GM18505 (cell line): ENCODE results near the gene GPC6.

Source experiments
- ATAC-seq: cut with Tn5 transposase; IDR thresholded peaks from one replicate; pipeline ENCODE4 v1.9.1; 2021; ENCODE audit not compliant: unreplicated experiment
- POLR2A ChIP-seq: IDR thresholded peaks from 4 replicates; pipeline ENCODE4 v1.6.1; 2011; ENCODE audit warnings: borderline replicate concordance; ENCODE audit not compliant: insufficient read depth, insufficient read length; ENCODE audit errors: extremely low read depth

GPC6 gene

DNA sequence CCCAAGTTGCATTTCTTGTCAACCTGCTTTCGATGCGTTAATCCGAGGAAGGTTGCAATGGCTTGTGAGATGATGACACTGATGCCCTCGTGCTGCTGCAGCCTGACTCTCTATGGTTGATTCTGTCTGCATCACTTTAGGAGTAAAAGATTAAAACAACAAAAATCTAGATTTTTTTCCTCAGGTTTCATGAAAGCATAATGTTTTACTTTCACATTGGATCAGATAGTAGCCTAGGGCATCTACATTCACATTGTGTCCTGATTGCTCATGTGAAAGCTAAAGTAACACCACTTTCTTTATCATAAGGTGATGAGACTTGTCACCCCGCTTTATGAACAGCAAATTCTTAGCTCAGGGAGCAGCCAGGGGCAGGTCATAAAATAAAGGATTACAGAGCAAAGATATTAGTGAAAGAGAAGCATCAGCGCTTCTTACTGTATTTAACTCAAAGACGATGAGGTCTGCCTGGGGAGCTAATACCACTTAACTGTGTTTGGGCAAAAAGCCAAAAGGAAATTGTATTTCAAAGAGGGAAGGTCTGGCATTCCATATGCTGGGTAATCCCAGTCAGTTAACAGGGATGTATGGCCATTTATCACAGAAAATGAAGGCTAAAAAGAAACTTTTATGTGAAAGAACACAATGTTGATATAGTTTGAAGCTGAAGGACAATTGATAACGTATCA is 270.5 kb downstream of the GPC6 start:
- no peak for TF ChIP-seq POLR2A
- no peak for ATAC-seq

DNA sequence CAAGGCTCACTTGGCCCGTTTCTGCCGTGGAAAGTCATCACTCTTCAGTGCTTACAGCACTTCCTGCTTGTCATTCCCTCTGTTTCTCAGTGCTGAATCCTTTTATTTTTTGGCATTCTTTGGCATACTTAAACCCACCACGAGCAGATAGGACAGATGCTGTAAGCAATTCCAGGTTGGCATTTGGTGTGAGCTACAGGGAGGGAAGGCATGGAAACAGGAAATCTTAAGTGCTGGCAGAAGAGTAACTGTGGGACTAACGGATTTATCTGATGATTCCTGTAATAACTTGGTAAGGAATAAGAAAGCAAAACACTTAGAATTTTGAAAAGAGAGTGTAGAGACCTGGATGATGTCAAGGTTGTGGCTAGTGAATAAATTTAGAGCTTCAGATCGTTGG is 273.4 kb downstream of the GPC6 start:
- ATAC-seq: no peak
- TF ChIP-seq POLR2A: no peak

DNA sequence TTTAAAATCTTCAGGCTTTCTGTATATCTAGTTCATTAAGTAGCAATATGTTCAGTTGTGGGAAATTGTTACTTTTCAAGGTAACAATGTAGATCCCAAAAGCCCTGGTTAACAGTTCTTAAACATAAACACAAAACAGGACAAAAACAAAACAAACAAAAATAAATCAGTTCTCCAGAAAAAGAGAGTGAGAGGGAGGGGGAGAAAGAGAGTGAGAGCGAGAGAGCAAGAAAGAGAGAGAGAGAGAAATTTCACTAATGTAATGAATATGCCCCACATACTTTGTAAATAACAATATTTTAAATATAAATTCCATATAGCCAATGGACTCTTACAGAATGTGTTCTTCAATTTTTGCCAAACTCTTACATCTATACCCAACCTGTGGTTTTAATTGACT is 275.5 kb downstream of the GPC6 start:
- ATAC-seq: no peak
- TF ChIP-seq POLR2A: no peak

DNA sequence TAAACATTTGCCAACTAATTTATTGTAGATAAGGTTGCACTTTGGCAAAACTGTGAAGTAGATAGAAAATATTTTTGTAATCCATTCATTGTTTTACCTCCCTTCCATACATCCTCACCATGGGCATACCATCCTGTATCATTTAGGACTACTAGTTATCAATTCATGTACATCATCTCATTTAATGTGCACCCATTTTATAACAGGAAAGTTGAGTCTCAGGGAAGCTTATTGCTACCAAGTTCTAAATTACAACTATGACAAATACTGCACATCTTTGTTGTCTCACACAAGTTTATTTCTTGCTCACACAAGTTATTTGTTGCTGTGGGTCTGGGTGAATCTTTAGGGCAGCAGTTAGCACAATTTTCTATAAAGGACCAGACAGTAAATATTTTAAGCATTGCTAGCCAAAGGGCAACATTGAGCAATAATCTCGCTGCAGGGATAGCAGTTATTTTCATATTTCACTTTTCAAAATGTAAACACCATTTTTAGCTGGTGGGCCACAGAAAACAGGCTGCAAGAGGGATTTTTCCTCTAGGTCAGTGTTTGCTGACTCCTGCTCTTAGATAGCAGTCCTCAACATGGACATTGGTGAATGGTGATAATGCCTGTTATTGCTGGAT is 276.5 kb downstream of the GPC6 start:
- ATAC-seq: no peak
- TF ChIP-seq POLR2A: no peak

DNA sequence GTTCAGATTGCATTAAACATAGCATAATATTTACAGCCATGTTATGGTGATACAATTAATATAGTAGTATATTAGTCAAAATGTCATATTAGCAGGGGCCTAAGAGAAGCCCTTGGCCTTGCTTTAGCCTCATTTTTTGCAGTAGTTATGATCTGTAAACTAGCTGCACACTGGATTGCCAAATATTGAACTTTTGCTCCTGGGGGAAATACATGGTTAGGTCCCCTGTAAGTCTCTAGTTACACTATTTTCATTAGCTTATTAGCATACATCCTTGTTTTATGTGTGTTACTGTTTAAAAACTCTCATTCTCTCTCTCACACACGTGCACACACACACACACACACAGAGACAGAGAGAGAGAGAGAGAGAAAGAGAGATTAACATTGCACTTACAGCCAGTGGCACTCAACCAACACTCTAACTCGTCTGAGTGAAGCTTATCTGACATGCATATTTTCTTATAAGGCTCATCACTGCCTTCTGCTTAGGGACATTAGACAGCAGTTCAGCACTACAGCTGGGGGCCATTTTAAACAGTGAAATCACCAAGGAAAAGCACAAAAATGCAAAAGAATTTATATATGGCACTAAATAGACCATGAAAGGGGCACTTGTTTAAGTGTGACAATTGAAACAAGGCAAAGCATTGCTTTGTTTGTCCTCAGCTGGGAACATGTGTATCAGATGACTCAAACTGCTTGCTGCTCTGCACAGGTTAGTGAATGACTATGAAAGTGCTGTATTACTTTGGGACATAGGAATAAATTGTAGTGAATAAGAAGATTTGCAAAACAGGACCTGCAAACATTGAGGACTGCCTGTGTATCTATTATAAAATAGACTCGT is 278.7 kb downstream of the GPC6 start:
- TF ChIP-seq POLR2A: no peak
- ATAC-seq: no peak

DNA sequence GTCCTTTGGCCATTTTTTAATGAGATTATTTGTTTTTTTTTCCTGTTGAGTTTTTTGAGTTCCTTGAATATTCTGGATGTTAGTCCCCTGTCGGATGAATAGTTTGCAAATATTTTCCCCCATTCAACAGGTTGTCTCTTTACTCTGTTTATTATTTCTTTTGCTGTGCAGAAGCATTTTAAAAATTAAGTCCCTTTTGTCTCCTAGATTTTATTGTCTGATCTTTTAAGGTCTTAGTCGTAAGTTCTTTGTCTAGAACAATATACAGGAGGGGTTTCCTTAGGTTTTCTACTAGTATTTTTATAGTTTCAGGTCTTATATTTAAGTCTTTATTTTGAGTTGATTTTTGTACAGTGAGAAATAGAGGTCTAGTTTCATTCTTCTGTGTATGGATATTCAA is 284.4 kb downstream of the GPC6 start:
- ATAC-seq: no peak
- TF ChIP-seq POLR2A: no peak

DNA sequence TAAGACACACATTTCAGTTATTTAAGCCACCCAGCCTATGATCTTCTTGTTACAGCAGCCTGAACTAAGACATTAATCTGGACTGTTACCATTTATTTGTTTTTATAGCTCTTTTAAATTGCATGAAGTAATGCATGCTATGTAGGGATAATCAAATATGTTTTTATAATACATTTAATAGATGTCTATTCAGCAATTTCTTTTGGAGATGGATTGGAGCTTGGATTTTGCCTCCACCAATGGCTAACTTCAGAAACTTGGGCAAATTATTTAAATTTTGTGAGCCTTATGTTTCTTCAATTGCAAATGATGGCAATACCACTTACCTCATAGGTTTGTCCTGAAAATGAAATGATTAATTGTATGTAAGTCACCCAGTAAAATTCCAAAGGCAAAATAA is 288.7 kb downstream of the GPC6 start:
- ATAC-seq: no peak
- TF ChIP-seq POLR2A: no peak

DNA sequence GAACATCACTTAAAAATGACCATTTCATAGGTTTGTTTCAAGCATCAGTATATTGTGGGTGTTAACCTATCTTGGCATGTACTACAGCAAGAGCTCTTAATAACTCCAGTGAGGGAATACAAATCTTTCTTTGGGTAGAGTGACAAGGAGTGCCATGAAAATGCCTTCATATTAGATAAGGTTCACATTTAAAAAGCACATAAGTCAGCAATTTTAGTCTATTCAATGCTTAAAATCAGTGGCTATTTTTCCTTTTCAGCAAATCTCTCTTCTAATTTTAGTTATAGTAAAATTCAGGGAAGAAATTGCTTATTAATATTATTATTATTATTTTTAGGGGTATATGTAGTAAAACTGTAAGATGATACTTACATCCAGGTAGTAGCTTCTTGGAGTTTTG is 291.1 kb downstream of the GPC6 start:
- no peak for TF ChIP-seq POLR2A
- ATAC-seq: no peak

DNA sequence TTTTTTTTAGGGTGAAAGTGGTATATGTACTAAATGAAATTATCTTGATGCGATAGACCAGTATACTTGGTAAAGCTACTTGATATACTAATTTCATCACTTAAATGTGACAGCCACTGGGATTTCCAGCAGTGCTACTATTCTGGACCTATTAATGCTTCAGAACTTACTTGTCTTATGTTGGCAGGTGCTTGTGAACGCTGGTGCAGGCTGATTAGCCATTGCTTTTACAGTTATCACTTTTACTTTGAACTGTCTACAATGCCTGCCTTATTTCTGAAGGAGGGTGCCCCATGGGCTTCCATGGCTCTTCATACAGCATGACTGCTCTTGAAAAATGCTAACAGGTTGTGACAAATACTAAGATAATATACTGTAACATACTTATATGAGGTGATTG is 294.7 kb downstream of the GPC6 start:
- ATAC-seq: no peak
- no peak for TF ChIP-seq POLR2A

DNA sequence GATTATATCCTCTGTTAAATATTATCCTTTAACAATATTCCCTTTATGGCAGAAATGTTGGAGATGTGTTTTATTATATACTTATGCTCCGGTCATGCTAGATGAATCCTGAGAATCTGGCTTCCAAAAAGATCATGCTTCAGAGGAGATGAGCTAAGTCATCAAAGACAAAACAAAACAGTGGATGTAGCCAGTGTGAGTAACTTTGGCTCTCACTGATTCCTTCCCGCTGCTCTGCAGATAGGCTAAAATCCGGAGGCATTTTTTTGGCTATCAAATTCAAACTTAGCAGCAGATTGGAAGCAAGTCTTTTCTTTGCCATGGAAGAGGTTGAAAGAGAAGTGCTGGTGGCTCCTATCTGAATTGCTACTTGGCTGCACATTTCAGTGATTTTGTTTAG is 295.9 kb downstream of the GPC6 start:
- no peak for ATAC-seq
- no peak for TF ChIP-seq POLR2A

DNA sequence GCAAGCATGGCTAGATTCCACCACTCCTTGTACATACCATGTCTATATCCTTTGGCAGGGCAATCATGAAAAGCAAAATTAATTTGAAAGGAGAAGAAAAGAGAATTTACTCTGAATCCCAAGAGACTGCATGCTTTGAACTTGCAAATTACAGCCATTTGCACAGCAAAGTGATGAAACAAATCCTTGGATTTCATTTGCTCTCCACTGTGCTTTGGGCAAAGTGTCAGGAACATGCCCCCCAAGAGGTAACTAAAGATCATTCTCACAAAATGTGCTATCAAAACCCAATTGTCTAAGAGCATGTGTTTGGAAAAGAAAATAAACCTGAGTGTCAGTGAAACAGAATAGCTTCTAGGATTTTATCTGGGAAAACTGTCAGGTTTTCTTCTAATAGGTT is 298.5 kb downstream of the GPC6 start:
- TF ChIP-seq POLR2A: no peak
- ATAC-seq: no peak

DNA sequence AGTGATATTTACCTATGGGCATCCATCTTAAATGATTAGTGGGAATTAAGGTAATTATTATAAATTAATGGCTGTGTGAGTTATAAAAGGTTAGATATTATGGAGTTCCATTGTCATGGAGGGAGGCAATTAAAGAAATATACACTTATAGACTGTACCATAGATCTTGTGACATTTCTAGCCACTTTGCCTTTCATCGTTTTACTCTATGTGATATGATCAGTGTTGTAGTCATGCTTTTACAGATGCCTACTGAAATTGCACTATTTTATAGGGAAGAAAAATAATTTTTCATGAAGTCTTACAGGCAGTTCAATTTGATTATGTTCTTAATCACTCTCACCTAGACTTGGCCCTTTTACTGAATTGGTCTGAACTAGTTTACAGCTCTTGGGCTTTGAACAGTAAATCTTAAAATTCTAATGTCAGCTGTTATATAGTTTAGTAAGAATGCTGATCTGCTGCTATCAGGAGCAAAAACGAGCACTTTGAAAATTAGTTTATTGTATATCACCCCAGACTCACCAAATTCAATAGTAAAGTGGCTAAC is 301.2 kb downstream of the GPC6 start:
- no peak for ATAC-seq
- no peak for TF ChIP-seq POLR2A

DNA sequence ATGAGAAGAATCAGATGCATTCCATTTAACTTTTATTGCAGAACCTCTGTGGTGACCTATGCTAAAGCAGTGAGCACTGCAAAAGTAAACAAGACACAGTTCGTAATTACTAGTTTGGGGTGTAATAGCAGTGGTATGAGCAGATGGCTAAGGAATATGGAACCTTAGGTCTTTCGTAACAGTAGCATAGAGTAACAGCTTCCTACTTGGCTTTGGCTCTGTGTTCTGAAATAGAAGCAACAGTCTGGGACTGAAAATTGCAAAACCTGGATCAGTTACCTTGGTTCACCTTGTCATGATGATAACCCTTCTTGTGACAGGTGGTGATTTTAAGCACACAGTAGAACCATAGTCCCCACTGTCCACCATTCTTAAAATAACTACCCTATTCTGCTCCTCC is 303.4 kb downstream of the GPC6 start:
- no peak for ATAC-seq
- TF ChIP-seq POLR2A: no peak

DNA sequence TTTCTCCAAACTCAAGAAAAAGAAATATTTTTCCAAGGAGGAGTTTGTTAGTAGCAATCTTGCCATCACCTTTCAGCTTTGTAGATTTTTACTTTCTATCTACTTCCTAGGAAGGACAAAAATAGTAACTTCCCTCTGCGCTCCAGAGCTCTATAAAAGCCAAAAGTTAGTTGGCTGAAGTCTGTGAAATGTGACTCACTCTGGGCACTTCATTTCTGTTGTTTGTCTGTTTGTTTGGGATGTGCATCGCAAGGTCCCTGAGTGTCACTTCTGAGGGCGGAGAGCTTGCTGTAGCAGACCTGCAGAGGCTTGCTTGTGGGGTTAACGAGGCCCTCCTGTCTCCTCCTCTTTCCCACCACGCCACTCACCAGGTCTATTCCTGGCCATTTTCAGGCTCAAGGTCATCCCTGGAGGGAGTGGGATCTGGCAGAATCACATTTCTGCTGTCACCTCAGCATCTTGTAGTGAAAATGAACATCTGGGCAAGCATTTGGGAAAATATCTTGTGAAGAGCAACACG is 307.6 kb downstream of the GPC6 start:
- no peak for TF ChIP-seq POLR2A
- ATAC-seq: no peak

DNA sequence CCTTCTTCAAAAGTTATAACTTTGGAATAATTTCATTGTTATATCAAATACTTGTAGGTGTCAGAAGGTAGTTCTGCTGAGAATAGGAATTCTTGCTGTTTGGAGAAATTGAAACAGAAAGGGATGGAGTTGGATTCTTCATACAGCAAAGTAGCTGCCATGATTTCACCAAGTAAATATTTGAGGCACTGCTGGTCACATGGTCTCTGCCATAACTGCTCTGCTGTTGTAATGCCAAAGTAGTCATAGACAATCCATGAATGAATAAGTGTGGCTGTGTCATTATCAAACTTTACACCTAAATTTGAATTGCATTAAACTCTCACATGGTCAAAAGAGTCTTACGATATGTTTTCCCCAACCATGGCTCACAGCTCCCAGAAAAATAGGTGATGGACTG is 308.6 kb downstream of the GPC6 start:
- ATAC-seq: no peak

More for the DNA sequence above, 308.6 kb downstream of the GPC6 start:
- no peak for TF ChIP-seq POLR2A
